Suprapubic skin (tissue), 4 donors: ENCODE measurements around the gene COPS3.

Source experiments
- EP300 ChIP-seq: sonication (generic); formaldehyde crosslinking; IDR thresholded peaks from one replicate; pipeline ENCODE4 v1.6.1; 2017; ENCODE audit warnings: antibody characterized with exemption
- POLR2A ChIP-seq, 2 donors: fragments of 450-650 bp; IDR thresholded peaks; one replicate each; pipeline ENCODE4 v1.6.1; 2017; ENCODE audit warnings: antibody characterized with exemption in 2 of 2, mild to moderate bottlenecking in 2 of 2, moderate library complexity in 2 of 2
- POLR2AphosphoS5 ChIP-seq, 3 donors: sonication (generic); formaldehyde crosslinking; IDR thresholded peaks; one replicate each; pipeline ENCODE4 v1.6.1; 2017; ENCODE audit warnings: antibody characterized with exemption in 3 of 3
- TF ChIP-seq, protein P1 (sequence below), 2 donors: fragments of 200-600 bp in 1 of 2; fragments of 450-650 bp in 1 of 2; sonication (generic) in 1 of 2; IDR thresholded peaks; one replicate each; pipeline ENCODE4 v1.5.1; 2016 to 2019; ENCODE audit warnings: antibody characterized with exemption in 2 of 2, mild to moderate bottlenecking in 1 of 2, moderate library complexity in 1 of 2

DNA sequence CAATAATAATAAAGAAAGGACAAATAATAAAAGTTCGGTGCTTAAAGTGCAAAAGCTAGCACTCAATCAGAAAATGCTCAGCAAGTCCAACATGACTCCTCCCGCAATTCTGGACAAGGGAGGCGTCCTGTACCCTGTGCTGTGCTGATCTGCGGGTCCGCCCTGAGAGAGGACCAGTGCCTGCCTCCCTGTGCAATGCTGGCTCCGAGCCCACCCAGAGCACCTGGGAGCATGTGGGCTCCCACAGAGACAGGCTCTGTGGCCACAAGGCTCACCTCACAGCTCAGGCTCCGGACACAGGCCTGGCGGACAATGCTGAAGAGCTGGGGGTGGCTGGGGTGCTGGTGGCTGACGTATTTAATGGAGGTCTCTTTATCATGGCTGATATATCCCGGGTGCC lies 55.1 kb downstream of the COPS3 start:
- TF ChIP-seq, protein P1, sequence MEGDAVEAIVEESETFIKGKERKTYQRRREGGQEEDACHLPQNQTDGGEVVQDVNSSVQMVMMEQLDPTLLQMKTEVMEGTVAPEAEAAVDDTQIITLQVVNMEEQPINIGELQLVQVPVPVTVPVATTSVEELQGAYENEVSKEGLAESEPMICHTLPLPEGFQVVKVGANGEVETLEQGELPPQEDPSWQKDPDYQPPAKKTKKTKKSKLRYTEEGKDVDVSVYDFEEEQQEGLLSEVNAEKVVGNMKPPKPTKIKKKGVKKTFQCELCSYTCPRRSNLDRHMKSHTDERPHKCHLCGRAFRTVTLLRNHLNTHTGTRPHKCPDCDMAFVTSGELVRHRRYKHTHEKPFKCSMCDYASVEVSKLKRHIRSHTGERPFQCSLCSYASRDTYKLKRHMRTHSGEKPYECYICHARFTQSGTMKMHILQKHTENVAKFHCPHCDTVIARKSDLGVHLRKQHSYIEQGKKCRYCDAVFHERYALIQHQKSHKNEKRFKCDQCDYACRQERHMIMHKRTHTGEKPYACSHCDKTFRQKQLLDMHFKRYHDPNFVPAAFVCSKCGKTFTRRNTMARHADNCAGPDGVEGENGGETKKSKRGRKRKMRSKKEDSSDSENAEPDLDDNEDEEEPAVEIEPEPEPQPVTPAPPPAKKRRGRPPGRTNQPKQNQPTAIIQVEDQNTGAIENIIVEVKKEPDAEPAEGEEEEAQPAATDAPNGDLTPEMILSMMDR (IDR thresholded peaks at IDR 0.05) = no peak
- TF ChIP-seq POLR2AphosphoS5 (IDR thresholded peaks at IDR 0.05) = no peak
- TF ChIP-seq POLR2A (IDR thresholded peaks at IDR 0.05) = no peak
- no peak for TF ChIP-seq EP300
